ENCODE results near the gene CPED1.

Gene CPED1

DNA sequence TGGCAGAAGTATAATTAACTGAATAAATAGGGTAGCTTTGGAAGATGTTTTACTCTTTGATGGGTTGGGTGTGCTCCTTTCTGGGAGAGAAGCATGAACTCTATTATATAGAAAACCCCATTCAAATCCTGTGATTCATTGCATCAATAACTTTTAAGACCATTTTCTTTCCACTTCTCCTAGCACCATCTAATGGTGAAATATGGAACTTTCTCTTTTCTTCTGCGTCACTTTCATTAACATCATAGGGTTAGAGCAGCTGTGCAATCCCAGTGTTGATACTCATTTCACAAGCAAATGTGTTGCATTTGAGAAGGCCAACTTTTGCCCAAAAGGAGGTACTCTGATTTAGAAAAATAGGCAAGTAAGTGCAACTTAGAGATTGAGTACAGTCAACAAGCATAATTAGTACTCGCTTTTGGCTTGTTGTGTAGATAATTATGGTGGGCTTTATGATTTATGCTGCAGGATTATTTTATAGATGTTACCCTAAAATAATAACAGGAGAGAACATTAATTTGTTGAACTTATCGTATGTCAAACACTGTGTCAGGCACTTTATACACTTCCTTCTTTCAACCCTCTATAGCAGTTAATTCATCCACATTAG is 92.9 kb downstream of the CPED1 start:
- Histone ChIP-seq H3K27me3 (ENCODE audit: insufficient read depth, low read length) (no peaks in the 10 kb centered on the region), H3K36me3 (ENCODE audit: insufficient read depth, low read length) (no peaks in the 10 kb centered on the region), H3K79me2 (ENCODE audit: insufficient read depth, low read length) (no peaks in the 10 kb centered on the region), H3F3A (ENCODE audit: insufficient read depth, low read length) (no peaks in the 10 kb centered on the region), H2AFZ (ENCODE audit: low read length) (no peak overlapping the region), H3K4me1 (ENCODE audit: insufficient read depth, low read length, severe bottlenecking) (no peaks in the 10 kb centered on the region), H4K20me1 (ENCODE audit: insufficient read depth, low read length) (no peaks in the 10 kb centered on the region), H3K9ac (ENCODE audit: low read length) (no peak overlapping the region), H3K9me3 (ENCODE audit: low read length) (no peaks in the 10 kb centered on the region), H3K4me2 (ENCODE audit: low read length) (no peak overlapping the region), H3K27ac (ENCODE audit: low read depth, low read length, poor library complexity, severe bottlenecking) (no peak overlapping the region), H3K9me2 (ENCODE audit: low read depth, low read length) (no peaks in the 10 kb centered on the region), H3K4me3 (ENCODE audit: low read depth, low read length, poor library complexity, severe bottlenecking) (no peak overlapping the region)
- no peak for TF ChIP-seq EZH2 (IDR thresholded peaks at IDR 0.05; ENCODE audit: borderline replicate concordance, low read length)
- TF ChIP-seq, protein P1, sequence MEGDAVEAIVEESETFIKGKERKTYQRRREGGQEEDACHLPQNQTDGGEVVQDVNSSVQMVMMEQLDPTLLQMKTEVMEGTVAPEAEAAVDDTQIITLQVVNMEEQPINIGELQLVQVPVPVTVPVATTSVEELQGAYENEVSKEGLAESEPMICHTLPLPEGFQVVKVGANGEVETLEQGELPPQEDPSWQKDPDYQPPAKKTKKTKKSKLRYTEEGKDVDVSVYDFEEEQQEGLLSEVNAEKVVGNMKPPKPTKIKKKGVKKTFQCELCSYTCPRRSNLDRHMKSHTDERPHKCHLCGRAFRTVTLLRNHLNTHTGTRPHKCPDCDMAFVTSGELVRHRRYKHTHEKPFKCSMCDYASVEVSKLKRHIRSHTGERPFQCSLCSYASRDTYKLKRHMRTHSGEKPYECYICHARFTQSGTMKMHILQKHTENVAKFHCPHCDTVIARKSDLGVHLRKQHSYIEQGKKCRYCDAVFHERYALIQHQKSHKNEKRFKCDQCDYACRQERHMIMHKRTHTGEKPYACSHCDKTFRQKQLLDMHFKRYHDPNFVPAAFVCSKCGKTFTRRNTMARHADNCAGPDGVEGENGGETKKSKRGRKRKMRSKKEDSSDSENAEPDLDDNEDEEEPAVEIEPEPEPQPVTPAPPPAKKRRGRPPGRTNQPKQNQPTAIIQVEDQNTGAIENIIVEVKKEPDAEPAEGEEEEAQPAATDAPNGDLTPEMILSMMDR (IDR thresholded peaks at IDR 0.05; ENCODE audit: low read length), result peak; percentile 94

DNA sequence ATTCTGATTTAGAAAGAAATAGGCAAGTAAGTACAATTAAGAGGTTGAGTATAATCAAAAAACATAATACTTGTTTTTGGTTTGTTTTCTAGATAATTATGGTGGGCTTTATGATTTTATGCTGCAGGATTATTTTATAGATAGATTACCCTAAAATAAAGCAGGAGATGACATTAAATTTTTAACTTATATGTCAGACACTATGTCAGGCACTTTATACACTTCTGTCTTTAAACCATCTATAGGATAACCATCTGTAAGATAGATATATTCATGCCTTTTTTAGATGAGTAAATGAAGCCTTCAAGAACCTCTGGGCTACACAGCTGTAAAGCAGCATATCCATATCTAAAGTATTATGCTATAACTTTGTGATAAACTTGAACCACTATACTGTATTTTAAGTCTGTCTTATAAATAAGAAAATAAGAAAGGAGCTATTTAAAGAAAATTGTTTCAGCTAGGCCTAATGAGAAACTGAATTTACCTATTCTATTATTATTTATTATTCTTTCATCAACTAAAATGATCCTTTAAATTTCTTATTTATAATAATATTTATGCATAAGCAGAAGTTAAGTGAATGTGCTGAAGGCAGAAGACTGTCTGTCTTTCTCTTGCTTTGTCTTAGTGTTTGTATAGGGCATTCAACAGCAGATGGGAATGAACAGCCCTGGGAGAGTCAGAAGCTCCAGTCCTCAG is 94.0 kb downstream of the CPED1 start:
- Histone ChIP-seq H3K4me2 (ENCODE audit: low read length) (no peak overlapping the region), H4K20me1 (ENCODE audit: insufficient read depth, low read length) (no peaks in the 10 kb centered on the region), H3K9me3 (ENCODE audit: low read length) (no peaks in the 10 kb centered on the region), H3K9me2 (ENCODE audit: low read depth, low read length) (no peaks in the 10 kb centered on the region), H3K36me3 (ENCODE audit: insufficient read depth, low read length) (no peaks in the 10 kb centered on the region), H2AFZ (ENCODE audit: low read length) (no peak overlapping the region), H3K4me3 (ENCODE audit: low read depth, low read length, poor library complexity, severe bottlenecking) (no peak overlapping the region), H3K79me2 (ENCODE audit: insufficient read depth, low read length) (no peaks in the 10 kb centered on the region), H3F3A (ENCODE audit: insufficient read depth, low read length) (no peaks in the 10 kb centered on the region), H3K27ac (ENCODE audit: low read depth, low read length, poor library complexity, severe bottlenecking) (no peak overlapping the region), H3K4me1 (ENCODE audit: insufficient read depth, low read length, severe bottlenecking) (no peaks in the 10 kb centered on the region), H3K9ac (ENCODE audit: low read length) (no peak overlapping the region), H3K27me3 (ENCODE audit: insufficient read depth, low read length) (no peaks in the 10 kb centered on the region)
- TF ChIP-seq, protein P1 (IDR thresholded peaks at IDR 0.05; ENCODE audit: low read length), result no peak
- TF ChIP-seq EZH2 (IDR thresholded peaks at IDR 0.05; ENCODE audit: borderline replicate concordance, low read length), result no peak

DNA sequence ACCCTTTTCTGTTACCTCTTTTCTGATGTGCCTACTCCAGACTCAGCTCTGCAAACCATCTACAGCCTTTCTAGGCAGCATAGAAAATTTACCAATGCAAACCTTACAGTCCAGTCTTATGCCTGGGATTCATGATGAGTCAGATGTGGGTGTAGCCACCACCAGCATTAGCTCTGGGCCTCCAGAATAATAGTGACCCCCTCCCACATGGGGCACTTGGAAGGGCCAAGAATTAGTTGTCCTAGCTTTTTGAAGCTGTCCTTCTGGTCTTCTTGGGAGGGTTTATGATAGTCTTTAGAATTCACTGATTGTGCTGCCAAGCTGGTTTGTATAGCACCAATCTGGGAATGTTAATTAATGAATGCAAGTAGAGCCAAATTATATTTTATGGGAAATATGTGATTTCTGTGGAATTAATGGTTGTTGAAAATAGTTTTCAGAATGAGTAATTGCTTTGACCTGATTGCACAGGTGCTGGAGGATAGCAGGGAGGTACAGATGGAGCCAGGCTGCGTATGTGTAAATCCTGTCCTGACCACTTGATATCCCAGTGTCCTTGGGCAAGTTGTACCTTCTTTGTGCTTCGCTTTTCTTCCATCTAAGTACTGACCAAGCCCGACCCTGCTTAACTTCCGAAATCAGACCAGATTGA is 94.8 kb downstream of the CPED1 start:
- Histone ChIP-seq H3K27ac (ENCODE audit: low read depth, low read length, poor library complexity, severe bottlenecking) (no peak overlapping the region), H3K9me2 (ENCODE audit: low read depth, low read length) (no peaks in the 10 kb centered on the region), H3K36me3 (ENCODE audit: insufficient read depth, low read length) (no peaks in the 10 kb centered on the region), H3F3A (ENCODE audit: insufficient read depth, low read length) (no peaks in the 10 kb centered on the region), H3K27me3 (ENCODE audit: insufficient read depth, low read length) (no peaks in the 10 kb centered on the region), H3K9ac (ENCODE audit: low read length) (no peak overlapping the region), H4K20me1 (ENCODE audit: insufficient read depth, low read length) (no peaks in the 10 kb centered on the region), H2AFZ (ENCODE audit: low read length) (no peak overlapping the region), H3K4me1 (ENCODE audit: insufficient read depth, low read length, severe bottlenecking) (no peaks in the 10 kb centered on the region), H3K9me3 (ENCODE audit: low read length) (no peaks in the 10 kb centered on the region), H3K79me2 (ENCODE audit: insufficient read depth, low read length) (no peaks in the 10 kb centered on the region), H3K4me3 (ENCODE audit: low read depth, low read length, poor library complexity, severe bottlenecking) (no peak overlapping the region), H3K4me2 (ENCODE audit: low read length) (no peak overlapping the region)
- TF ChIP-seq, protein P1 (IDR thresholded peaks at IDR 0.05; ENCODE audit: low read length), result no peak
- TF ChIP-seq EZH2 (IDR thresholded peaks at IDR 0.05; ENCODE audit: borderline replicate concordance, low read length), result no peak

All from OCI-LY1 (cell line).